Omental fat pad (tissue), 4 donors: ENCODE data around the gene FFAR4. TPM values are rescaled to one million over a fixed set of nuclear protein-coding genes. Genes with fewer than 3 reads are reported as not detected.
"Not testable (repeated sequence)": the region's sequence is repeated elsewhere in the genome, so short reads cannot be mapped to it uniquely, and the experiment has no call there.

Source experiments
- ATAC-seq: fragments of 150-250 bp; one replicate; pipeline ENCODE4 v1.9.1; 2016; ENCODE audit warnings: mild to moderate bottlenecking, moderate library complexity; ENCODE audit not compliant: low FRiP score
- DNase-seq: peaks from one replicate; pipeline ENCODE4 v3.0.0-alpha.2; 2019; ENCODE audit warnings: low spot score
- total RNA-seq, 4 donors: library from RNA; depleted of rRNA; stranded (reverse); fragments of >200 nt; gene quantifications; one replicate each; pipeline ENCODE4 v1.1.0, GENCODE V29; 2016
- TF ChIP-seq, protein P1 (sequence below), 3 donors: fragments of 450-650 bp; IDR thresholded peaks; one replicate each; pipeline ENCODE4 v1.5.1; 2016 to 2017; ENCODE audit warnings: antibody characterized with exemption in 3 of 3, mild to moderate bottlenecking in 3 of 3, moderate library complexity in 2 of 3

Gene FFAR4
- 1 to 10 TPM; 2.5 to 6.7 (median 3.1) TPM for total RNA-seq

GRCh38 chr10:93566435-93567276, at the start of gene FFAR4:
Gene FFAR4 (plus strand): TSS chr10:93566665. CDS start chr10:93566721, 56 bp downstream.
- ATAC-seq (peak; percentile 50), DNase-seq (no peak)
- TF ChIP-seq, protein P1, sequence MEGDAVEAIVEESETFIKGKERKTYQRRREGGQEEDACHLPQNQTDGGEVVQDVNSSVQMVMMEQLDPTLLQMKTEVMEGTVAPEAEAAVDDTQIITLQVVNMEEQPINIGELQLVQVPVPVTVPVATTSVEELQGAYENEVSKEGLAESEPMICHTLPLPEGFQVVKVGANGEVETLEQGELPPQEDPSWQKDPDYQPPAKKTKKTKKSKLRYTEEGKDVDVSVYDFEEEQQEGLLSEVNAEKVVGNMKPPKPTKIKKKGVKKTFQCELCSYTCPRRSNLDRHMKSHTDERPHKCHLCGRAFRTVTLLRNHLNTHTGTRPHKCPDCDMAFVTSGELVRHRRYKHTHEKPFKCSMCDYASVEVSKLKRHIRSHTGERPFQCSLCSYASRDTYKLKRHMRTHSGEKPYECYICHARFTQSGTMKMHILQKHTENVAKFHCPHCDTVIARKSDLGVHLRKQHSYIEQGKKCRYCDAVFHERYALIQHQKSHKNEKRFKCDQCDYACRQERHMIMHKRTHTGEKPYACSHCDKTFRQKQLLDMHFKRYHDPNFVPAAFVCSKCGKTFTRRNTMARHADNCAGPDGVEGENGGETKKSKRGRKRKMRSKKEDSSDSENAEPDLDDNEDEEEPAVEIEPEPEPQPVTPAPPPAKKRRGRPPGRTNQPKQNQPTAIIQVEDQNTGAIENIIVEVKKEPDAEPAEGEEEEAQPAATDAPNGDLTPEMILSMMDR (IDR thresholded peaks at IDR 0.05), result no peak

DNA sequence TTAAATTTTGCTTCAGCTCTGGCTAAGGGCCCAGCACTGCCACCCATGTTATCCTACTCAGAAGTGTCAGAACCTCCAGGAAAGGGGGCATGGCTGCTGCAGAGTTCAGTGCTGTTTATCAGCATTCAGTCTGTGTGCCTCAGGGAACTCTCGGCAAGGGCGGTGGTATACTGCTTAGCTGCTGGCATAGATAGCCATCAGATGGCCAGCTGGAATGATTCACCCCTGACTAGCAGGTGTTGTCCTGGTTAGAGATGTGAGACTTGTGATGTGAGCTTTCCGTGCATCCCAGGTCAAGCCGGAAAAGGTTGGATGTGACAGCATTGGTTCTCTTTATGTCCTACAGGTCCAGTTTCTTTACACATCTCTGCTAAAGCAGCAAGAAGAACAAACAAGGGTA, 47.9 kb upstream of the FFAR4 start:
- DNase-seq (no peak), ATAC-seq (no peak)
- TF ChIP-seq, protein P1 (IDR thresholded peaks at IDR 0.05), result no peak

GRCh38 chr10:93535293-93535692, 31.2 kb upstream of the FFAR4 start:
- TF ChIP-seq, protein P1 (IDR thresholded peaks at IDR 0.05), result no peak
- DNase-seq (no peak), ATAC-seq (no peak)

- not testable (repeated sequence) for DNase-seq, ATAC-seq
These were observed 25.6 kb upstream of the FFAR4 start for GRCh38 chr10:93540871-93541270.

DNA sequence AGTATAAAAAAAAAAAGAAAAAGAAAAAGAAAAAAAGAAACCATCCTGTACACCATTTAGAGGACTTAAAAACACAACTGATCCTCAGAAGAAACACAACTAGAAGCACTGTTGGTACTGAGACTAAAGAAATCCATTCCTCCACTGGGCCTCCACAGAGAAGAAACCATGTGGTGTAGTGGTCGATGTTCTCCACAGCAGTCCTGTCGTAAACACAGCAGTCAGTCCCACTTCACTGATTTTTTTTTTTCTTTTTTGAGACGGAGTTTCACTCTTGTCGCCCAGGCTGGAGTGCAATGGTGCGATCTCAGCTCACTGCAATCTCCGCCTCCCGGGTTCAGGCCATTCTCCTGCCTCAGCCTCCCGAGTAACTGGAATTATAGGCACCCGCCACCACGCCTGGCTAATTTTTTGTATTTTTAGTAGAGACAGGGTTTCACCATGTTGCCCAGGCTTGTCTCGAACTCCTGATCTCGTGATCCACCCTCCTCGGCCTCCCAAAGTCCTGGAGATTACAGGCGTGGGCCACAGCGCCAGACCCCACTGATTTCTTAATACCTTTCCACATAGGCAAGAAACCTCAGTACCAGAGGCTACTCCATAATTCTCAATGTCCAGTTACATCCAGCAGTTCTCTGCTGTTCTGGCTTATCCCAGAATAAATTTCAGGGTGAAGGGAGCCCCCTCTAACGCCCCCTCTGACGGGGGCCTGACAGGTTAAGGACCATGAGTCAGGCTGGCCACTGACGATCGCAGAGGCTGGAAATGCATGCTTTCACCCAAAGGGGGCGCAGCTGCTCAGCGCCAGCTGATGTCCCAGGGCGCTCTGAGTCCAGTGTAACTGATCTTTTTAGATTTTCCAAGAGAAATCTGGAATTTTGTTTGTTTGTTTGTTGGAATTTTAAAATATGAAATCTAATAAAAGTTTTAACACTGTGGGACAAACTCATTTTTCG, 24.8 kb upstream of the FFAR4 start:
- peak; percentile 95 for ATAC-seq
- no peak for DNase-seq
- TF ChIP-seq, protein P1 (IDR thresholded peaks at IDR 0.05), result peak in 1 of 3 donors; percentile 60

DNA sequence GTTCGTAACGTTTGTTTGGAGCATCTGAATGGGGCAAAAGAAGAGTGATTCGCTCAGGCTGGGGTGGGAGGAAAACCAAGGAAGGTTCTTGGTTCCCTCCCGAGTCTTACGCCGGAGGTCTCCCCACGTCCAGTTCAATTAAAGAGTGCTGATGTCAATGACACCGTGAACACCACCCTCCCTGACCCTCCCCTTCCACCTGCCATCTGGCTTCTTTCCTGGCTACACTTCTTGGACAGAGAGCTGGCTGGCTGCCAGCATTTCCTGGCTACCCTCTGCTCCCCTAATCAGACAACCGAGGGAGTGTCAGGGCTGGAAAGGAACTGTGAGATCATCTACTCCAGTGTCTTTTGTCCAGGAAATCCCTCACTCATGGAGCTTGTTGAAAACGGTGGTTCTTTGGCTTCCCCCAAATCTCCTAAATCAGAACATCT, 24.1 kb upstream of the FFAR4 start:
- TF ChIP-seq, protein P1 (IDR thresholded peaks at IDR 0.05), result no peak
- DNase-seq (no peak), ATAC-seq (peak; percentile 83)

GRCh38 chr10:93546995-93547394, 19.5 kb upstream of the FFAR4 start:
- not testable (repeated sequence) for DNase-seq, ATAC-seq
